Measurements from ENCODE around the gene CHRDL2.
"Not testable (repeated sequence)": the region's sequence is repeated elsewhere in the genome, so short reads cannot be mapped to it uniquely, and the experiment has no call there.

The CHRDL2 gene

DNA sequence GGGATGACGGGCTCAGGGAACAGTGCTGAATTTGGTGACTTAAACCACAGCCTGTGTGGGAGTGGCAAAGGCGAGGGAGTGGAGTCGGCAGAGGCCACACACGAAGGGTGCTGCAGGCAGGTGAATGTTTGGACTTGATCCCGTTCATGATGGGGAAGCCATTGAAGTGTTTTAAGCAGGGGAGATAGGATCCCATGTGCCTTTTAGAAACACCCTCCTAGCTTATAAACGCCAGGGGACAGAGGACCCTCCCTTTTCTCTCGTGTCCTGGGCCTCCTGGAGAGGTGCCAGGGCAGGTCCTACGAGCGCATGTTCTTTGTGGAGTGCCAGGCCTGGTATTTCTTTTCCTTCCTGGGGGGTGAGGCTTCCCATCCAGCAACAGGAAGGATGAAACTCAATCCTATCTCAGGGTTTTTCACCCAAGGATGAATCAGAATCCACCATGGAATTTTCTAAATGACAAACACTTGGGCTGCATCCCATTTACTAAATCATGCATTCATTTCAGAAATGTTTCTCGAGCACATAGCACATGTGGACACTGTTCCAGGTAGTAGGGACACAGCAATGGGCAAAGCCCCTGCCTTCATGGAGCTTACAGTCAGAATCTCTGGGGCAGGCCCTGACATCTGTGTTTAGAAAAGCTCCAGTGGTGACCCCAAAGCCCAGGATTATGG lies 59.6 kb downstream of the CHRDL2 start:
- no peak for TF ChIP-seq CTCF (IDR thresholded peaks at IDR 0.05; ENCODE audit: insufficient read depth, missing control alignments)
- FAIRE-seq: no peak
- DNase-seq (ENCODE audit: insufficient read length, low spot score): no peak

DNA sequence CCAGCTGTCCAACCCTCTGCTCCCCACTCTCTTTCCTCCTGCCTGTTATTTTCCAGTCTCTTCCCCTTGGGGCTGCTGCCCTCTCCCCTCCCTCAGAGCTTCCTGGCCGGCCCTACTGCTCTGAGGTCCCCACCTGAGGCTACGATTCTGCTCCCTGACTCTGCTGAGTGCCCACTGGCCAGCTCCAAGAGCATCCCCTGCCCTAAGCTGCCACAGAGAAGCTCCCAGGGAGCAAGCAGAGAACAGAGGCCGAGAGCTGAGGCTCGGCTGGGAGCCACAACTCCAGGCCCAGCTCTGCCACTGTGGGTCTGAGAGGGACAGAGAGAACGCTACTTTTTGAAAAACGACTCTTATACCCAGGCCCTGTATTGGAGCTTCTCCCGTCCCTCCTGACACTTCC lies 61.1 kb downstream of the CHRDL2 start:
- TF ChIP-seq CTCF (IDR thresholded peaks at IDR 0.05; ENCODE audit: insufficient read depth, missing control alignments): no peak
- FAIRE-seq: no peak
- DNase-seq (ENCODE audit: insufficient read length, low spot score): no peak

DNA sequence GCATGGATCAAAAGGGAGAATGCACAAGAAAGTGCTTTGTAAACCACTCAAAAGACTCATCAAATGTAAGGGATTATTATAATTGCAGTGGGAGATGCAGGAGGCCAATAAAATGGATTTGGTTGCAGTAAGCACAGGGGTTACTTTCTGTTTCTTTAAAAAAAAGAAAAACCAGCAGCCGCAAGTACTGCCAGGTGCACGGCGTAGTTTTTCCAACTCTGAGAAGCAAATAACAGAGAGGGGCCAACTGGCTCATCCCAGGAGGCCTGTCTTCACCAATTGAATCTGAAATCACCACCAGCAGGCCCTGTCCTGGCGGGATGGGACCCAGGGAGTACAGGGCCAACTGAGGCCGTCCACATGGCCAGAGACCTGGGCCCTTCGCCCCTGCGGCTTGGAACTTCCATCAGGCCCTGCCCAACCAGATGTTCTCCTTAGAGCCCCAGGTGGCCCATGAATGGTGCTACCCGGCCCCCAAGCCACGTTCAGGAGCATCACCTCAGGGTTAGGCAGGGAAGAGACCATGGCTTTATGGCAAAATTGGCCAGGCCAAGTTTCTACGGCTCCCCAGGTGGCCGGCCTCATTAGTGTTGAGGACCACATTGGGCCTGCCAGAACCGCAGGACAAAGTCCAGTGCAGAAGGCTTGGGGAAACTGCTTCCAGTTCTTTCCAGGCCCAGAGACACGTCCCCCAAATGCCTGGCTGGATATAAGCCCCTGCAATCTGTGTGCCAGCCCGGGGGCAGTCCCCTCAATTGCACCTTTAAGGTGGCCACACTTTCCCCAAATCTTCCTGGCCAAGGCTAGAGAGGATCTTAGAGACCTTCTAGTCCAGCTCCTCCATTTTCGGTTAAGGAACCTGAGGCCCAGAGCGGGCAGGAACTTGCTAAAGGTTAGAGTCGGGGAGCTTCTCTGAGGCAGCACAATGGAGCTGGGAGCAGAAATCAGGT lies 61.7 kb downstream of the CHRDL2 start:
- TF ChIP-seq CTCF (IDR thresholded peaks at IDR 0.05; ENCODE audit: insufficient read depth, missing control alignments): no peak
- FAIRE-seq (no peak), DNase-seq (ENCODE audit: insufficient read length, low spot score) (no peak)

- TF ChIP-seq CTCF (IDR thresholded peaks at IDR 0.05; ENCODE audit: insufficient read depth, missing control alignments): no peak
- DNase-seq (ENCODE audit: insufficient read length, low spot score) (no peak), FAIRE-seq (no peak)
Measured at GRCh38 chr11:74663315-74663714, 67.9 kb downstream of the CHRDL2 start.

DNA sequence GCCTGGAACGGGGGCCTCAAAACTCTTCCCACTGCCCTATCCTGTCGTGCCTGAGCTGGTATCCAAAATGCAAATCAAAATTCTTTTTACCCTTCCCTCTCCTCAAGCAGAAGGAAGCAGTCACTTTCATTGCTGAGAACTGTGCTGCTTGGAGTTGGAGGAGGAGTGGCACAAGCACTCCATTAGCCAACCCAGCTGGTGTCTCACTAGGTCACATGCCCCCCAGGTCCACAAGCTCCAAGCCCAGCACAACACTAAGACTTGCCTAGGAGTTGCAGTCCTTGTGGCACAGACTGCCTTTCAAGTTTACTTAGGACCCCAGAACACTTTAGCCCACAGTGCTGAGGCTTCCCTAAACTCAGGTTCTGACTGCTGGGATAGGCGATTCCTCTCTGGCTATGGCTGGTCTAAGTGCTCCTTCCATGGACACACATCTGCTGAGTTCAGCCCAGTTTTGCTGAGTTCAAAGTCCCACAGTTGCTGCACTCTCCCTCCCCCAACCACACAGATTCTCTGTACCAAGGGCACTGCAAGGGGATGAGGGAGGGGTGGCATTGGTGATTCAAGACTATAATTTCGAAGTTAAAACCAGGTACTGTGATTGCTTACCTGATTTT lies 68.6 kb downstream of the CHRDL2 start:
- TF ChIP-seq CTCF (IDR thresholded peaks at IDR 0.05; ENCODE audit: insufficient read depth, missing control alignments): no peak
- FAIRE-seq (no peak), DNase-seq (ENCODE audit: insufficient read length, low spot score) (no peak)

DNA sequence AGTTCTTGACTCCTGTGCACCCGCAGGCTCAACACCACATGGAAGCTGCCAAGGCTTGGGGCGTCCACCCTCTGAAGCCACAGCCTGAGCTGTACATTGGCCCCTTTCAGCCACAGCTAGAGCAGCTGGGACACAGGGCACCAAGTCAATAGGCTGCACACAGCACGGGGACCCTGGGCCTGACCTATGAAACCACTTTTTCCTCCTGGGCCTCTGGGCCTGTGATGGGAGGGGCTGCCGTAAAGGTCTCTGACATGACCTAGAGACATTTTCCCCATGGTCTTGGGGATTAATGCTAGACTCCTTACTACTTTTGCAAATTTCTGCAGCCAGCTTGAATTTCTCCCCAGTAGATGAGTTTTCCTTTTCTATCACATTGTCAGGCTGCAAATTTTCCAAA lies 72.1 kb downstream of the CHRDL2 start:
- DNase-seq (ENCODE audit: insufficient read length, low spot score); FAIRE-seq: not testable (repeated sequence)

DNA sequence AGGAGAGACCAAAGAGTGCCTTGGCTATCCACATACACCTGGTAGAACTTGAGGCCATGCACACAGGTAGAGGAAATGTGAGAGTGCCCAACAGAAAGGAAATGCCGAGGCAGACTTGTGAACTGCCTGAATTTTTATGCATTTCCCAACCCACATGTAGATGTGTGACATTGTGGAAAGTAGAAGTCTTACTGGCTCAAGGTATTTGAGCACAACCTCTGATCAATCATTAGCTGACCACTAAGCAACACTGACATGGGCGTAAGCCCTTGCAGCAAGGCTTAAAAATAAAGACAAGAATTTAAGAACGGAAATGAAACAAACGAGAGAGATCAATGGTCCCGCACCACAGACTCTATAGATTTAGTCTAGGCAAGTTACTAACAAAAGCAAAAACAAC lies 76.2 kb downstream of the CHRDL2 start:
- FAIRE-seq (no peak), DNase-seq (ENCODE audit: insufficient read length, low spot score) (no peak)
- no peak for TF ChIP-seq CTCF (IDR thresholded peaks at IDR 0.05; ENCODE audit: insufficient read depth, missing control alignments)
